ENCODE data around the gene TADA2B. TPM values are rescaled to one million over a fixed set of nuclear protein-coding genes. Genes with fewer than 3 reads are reported as not detected.

The TADA2B gene
- total and polyA plus RNA-seq, 4 donors, result 3.6 to 13.8 (median 12.6) TPM

DNA sequence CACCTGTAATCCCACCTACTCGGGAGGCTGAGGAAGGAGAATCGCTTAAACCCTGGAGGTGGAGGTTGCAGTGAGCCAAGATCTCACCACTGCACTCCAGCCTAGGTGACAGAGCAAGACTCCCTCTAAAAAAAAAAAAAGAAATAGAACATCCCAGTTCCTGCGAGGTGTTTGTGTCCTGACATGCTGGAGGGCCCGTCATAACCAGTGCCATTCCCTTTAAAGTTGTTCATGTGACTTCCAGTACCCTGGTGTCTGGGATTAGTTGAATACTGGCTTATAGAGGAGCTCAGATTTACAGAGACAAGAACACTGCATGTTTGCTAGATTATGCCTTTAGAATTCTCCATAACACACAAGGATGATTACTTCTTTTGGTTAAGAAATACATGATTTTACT, 37.6 kb upstream of the TADA2B start:
- TF ChIP-seq, protein P1, sequence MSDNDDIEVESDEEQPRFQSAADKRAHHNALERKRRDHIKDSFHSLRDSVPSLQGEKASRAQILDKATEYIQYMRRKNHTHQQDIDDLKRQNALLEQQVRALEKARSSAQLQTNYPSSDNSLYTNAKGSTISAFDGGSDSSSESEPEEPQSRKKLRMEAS (IDR thresholded peaks at IDR 0.05), result no peak
- TF ChIP-seq NR2F2 (IDR thresholded peaks at IDR 0.05), result no peak
- TF ChIP-seq, protein P2, sequence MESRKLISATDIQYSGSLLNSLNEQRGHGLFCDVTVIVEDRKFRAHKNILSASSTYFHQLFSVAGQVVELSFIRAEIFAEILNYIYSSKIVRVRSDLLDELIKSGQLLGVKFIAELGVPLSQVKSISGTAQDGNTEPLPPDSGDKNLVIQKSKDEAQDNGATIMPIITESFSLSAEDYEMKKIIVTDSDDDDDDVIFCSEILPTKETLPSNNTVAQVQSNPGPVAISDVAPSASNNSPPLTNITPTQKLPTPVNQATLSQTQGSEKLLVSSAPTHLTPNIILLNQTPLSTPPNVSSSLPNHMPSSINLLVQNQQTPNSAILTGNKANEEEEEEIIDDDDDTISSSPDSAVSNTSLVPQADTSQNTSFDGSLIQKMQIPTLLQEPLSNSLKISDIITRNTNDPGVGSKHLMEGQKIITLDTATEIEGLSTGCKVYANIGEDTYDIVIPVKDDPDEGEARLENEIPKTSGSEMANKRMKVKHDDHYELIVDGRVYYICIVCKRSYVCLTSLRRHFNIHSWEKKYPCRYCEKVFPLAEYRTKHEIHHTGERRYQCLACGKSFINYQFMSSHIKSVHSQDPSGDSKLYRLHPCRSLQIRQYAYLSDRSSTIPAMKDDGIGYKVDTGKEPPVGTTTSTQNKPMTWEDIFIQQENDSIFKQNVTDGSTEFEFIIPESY (IDR thresholded peaks at IDR 0.05), result no peak
- no peak for TF ChIP-seq HNF4A (conservative IDR thresholded peaks at IDR 0.05)
- TF ChIP-seq, protein P3, sequence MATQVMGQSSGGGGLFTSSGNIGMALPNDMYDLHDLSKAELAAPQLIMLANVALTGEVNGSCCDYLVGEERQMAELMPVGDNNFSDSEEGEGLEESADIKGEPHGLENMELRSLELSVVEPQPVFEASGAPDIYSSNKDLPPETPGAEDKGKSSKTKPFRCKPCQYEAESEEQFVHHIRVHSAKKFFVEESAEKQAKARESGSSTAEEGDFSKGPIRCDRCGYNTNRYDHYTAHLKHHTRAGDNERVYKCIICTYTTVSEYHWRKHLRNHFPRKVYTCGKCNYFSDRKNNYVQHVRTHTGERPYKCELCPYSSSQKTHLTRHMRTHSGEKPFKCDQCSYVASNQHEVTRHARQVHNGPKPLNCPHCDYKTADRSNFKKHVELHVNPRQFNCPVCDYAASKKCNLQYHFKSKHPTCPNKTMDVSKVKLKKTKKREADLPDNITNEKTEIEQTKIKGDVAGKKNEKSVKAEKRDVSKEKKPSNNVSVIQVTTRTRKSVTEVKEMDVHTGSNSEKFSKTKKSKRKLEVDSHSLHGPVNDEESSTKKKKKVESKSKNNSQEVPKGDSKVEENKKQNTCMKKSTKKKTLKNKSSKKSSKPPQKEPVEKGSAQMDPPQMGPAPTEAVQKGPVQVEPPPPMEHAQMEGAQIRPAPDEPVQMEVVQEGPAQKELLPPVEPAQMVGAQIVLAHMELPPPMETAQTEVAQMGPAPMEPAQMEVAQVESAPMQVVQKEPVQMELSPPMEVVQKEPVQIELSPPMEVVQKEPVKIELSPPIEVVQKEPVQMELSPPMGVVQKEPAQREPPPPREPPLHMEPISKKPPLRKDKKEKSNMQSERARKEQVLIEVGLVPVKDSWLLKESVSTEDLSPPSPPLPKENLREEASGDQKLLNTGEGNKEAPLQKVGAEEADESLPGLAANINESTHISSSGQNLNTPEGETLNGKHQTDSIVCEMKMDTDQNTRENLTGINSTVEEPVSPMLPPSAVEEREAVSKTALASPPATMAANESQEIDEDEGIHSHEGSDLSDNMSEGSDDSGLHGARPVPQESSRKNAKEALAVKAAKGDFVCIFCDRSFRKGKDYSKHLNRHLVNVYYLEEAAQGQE (IDR thresholded peaks at IDR 0.05), result no peak
- no peak for TF ChIP-seq RXRA (IDR thresholded peaks at IDR 0.05)
- TF ChIP-seq FOXA1 (IDR thresholded peaks at IDR 0.05), result no peak
- TF ChIP-seq EGR1 (IDR thresholded peaks at IDR 0.05; ENCODE audit: low read depth in 2 of 2), result no peak
- no peak for TF ChIP-seq GABPA (IDR thresholded peaks at IDR 0.05 in 1 of 2, conservative IDR thresholded peaks at IDR 0.05 in 1 of 2)
- no peak for TF ChIP-seq HNF4G (IDR thresholded peaks at IDR 0.05)
- no peak for TF ChIP-seq FOXA2 (IDR thresholded peaks at IDR 0.05)
- TF ChIP-seq RAD21 (IDR thresholded peaks at IDR 0.05), result no peak
- TF ChIP-seq, protein P4, sequence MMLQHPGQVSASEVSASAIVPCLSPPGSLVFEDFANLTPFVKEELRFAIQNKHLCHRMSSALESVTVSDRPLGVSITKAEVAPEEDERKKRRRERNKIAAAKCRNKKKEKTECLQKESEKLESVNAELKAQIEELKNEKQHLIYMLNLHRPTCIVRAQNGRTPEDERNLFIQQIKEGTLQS (IDR thresholded peaks at IDR 0.05), result no peak
- TF ChIP-seq, protein P5, sequence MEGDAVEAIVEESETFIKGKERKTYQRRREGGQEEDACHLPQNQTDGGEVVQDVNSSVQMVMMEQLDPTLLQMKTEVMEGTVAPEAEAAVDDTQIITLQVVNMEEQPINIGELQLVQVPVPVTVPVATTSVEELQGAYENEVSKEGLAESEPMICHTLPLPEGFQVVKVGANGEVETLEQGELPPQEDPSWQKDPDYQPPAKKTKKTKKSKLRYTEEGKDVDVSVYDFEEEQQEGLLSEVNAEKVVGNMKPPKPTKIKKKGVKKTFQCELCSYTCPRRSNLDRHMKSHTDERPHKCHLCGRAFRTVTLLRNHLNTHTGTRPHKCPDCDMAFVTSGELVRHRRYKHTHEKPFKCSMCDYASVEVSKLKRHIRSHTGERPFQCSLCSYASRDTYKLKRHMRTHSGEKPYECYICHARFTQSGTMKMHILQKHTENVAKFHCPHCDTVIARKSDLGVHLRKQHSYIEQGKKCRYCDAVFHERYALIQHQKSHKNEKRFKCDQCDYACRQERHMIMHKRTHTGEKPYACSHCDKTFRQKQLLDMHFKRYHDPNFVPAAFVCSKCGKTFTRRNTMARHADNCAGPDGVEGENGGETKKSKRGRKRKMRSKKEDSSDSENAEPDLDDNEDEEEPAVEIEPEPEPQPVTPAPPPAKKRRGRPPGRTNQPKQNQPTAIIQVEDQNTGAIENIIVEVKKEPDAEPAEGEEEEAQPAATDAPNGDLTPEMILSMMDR (IDR thresholded peaks at IDR 0.05; ENCODE audit: low read depth, low read length, missing input control), result no peak
- TF ChIP-seq SP1 (IDR thresholded peaks at IDR 0.05), result no peak
- TF ChIP-seq TAF1 (conservative IDR thresholded peaks at IDR 0.05), result no peak
- TF ChIP-seq YY1 (IDR thresholded peaks at IDR 0.05), result no peak
- TF ChIP-seq JUND (IDR thresholded peaks at IDR 0.05), result no peak
- H3K27me3 ChIP-seq (ENCODE audit: control insufficient read depth in 4 of 4, insufficient read depth in 4 of 4, low read length in 3 of 4), result no peaks in the 10 kb centered on the region
- H3K27ac ChIP-seq (ENCODE audit: low read depth in 1 of 2, low read length in 2 of 2), result no peak overlapping the region
- DNase-seq (ENCODE audit: low spot score), result no peak
- H3K4me1 ChIP-seq (ENCODE audit: control insufficient read depth in 4 of 4, insufficient read depth in 4 of 4, low read length in 3 of 4), result peaks cover 0 to 23% (median 19%) of the 10 kb centered on the region in 4 donors
- H3K9ac ChIP-seq (ENCODE audit: low read depth in 1 of 2, low read length in 2 of 2), result no peak overlapping the region
- no peak overlapping the region for H3K4me3 ChIP-seq (ENCODE audit: low read depth in 1 of 3, low read length in 3 of 3)
- WGBS, result 96% methylated on average over 4 of the region's 4 CpGs
- H3K9me3 ChIP-seq (ENCODE audit: control insufficient read depth in 4 of 4, low read length in 3 of 4), result no peaks in the 10 kb centered on the region
- peaks cover 7 to 25% (median 20%) of the 10 kb centered on the region in 4 donors for H3K36me3 ChIP-seq (ENCODE audit: control insufficient read depth in 4 of 4, insufficient read depth in 3 of 4, low read depth in 1 of 4, low read length in 3 of 4)
